ENCODE results near the gene NECTIN2. TPM values are rescaled to one million over a fixed set of nuclear protein-coding genes. Genes with fewer than 3 reads are reported as not detected.
"Not testable (repeated sequence)": the region's sequence is repeated elsewhere in the genome, so short reads cannot be mapped to it uniquely, and the experiment has no call there.

Gene NECTIN2
- total and polyA plus RNA-seq, 12 donors: 82.7 to 243 (median 129) TPM

DNA sequence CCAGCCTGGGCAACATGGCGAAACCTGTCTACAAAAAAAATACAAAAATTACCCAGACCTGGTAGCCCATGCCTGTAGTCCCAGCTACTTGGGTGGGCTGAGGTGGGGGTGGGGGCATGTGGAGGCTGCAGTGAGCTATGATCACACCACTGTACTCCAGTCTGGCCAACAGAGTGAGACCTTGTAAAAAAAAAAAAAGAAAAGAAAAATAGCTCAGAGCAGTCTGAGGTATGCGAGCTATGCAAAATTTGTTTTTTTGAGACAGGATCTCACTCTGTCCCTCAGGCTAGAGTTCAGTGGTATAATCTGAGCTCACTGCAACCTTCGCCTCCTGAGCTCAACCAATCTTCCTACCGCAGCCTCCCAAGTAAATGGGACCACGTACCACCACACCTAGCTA lies 37.8 kb downstream of the NECTIN2 start:
- Histone ChIP-seq H3K36me3 (replicated peaks in 1 of 2) (peaks cover 0 to 25% of the 10 kb centered on the region in 2 donors), H3K9me3 (replicated peaks in 1 of 3) (no peaks in the 10 kb centered on the region), H3K27ac (no peak overlapping the region), H3K27me3 (no peaks in the 10 kb centered on the region), H3K4me3 (no peak overlapping the region), H3K4me1 (replicated peaks in 1 of 2) (no peaks in the 10 kb centered on the region)
- DNase-seq: no peak
- TF ChIP-seq, protein P1, sequence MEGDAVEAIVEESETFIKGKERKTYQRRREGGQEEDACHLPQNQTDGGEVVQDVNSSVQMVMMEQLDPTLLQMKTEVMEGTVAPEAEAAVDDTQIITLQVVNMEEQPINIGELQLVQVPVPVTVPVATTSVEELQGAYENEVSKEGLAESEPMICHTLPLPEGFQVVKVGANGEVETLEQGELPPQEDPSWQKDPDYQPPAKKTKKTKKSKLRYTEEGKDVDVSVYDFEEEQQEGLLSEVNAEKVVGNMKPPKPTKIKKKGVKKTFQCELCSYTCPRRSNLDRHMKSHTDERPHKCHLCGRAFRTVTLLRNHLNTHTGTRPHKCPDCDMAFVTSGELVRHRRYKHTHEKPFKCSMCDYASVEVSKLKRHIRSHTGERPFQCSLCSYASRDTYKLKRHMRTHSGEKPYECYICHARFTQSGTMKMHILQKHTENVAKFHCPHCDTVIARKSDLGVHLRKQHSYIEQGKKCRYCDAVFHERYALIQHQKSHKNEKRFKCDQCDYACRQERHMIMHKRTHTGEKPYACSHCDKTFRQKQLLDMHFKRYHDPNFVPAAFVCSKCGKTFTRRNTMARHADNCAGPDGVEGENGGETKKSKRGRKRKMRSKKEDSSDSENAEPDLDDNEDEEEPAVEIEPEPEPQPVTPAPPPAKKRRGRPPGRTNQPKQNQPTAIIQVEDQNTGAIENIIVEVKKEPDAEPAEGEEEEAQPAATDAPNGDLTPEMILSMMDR (IDR thresholded peaks at IDR 0.05): no peak
- no peak for TF ChIP-seq POLR2A (IDR thresholded peaks at IDR 0.05)
- intact Hi-C loops (cut with DNase I): no loop called here
- WGBS, 4 donors: 70 to 93% (median 84%) methylated on average over 5 of the region's 5 CpGs

- DNase-seq: no peak
- peaks cover under 1 to 1% of the 10 kb centered on the region in 2 donors for H3K4me1 ChIP-seq (replicated peaks in 1 of 2)
- intact Hi-C loops (cut with DNase I): no loop called here
- WGBS, 4 donors: 92 to 94% (median 93%) methylated on average over 4 of the region's 4 CpGs
- H3K27me3 ChIP-seq: no peaks in the 10 kb centered on the region
- H3K9me3 ChIP-seq (replicated peaks in 1 of 3): no peaks in the 10 kb centered on the region
- no peak overlapping the region for H3K27ac ChIP-seq
- no peak overlapping the region for H3K4me3 ChIP-seq
- TF ChIP-seq POLR2A (IDR thresholded peaks at IDR 0.05): no peak
- TF ChIP-seq, protein P1 (IDR thresholded peaks at IDR 0.05): no peak
- H3K36me3 ChIP-seq (replicated peaks in 1 of 2): peaks cover 0 to 24% of the 10 kb centered on the region in 2 donors
Observed at GRCh38 chr19:44884566-44884965, 38.5 kb downstream of the NECTIN2 start.

GRCh38 chr19:44886141-44886540 lies 40.0 kb downstream of the NECTIN2 start:
- 82 to 88% (median 85%) methylated on average over 5 to 6 of the region's 6 CpGs for WGBS, 4 donors
- H3K9me3 ChIP-seq (replicated peaks in 1 of 3): no peaks in the 10 kb centered on the region
- DNase-seq: no peak
- no peak for TF ChIP-seq POLR2A (IDR thresholded peaks at IDR 0.05)
- TF ChIP-seq, protein P1 (IDR thresholded peaks at IDR 0.05): no peak
- H3K27me3 ChIP-seq: no peaks in the 10 kb centered on the region
- H3K36me3 ChIP-seq (replicated peaks in 1 of 2): peaks cover 0 to 24% of the 10 kb centered on the region in 2 donors
- intact Hi-C loops (cut with DNase I): no loop called here
- H3K4me1 ChIP-seq (replicated peaks in 1 of 2): peaks cover 7% of the 10 kb centered on the region in 2 donors
- no peak overlapping the region for H3K27ac ChIP-seq
- no peak overlapping the region for H3K4me3 ChIP-seq

DNA sequence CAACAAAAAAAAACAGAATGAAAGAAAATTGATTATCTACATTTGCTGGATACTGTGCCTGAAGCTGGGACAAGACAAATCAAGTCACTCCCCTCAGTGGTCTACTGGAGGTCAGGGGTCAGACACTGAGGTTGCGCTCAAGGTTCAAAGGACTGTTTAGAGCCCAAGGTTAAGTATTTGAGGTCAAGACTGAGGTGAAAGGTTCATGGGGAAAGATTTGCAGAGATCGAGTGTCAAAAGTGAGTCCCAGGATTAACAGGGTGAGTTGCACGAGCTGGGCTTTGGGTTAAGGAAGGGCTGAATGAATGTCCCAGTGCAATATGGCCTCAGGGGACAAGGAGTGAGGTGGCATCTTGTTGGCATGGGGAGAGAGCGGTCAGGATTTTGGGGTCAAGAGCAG lies 41.6 kb downstream of the NECTIN2 start:
- Histone ChIP-seq H3K4me1 (replicated peaks in 1 of 2) (peaks cover 16 to 18% of the 10 kb centered on the region in 2 donors), H3K36me3 (replicated peaks in 1 of 2) (peaks cover 0 to 24% of the 10 kb centered on the region in 2 donors), H3K4me3 (no peak overlapping the region), H3K9me3 (replicated peaks in 1 of 3) (no peaks in the 10 kb centered on the region), H3K27ac (no peak overlapping the region), H3K27me3 (no peaks in the 10 kb centered on the region)
- DNase-seq: no peak
- 82 to 84% (median 84%) methylated on average over 4 of the region's 4 CpGs for WGBS, 4 donors
- TF ChIP-seq POLR2A (IDR thresholded peaks at IDR 0.05): no peak
- TF ChIP-seq, protein P1 (IDR thresholded peaks at IDR 0.05): no peak
- intact Hi-C loops (cut with DNase I): no loop called here

DNA sequence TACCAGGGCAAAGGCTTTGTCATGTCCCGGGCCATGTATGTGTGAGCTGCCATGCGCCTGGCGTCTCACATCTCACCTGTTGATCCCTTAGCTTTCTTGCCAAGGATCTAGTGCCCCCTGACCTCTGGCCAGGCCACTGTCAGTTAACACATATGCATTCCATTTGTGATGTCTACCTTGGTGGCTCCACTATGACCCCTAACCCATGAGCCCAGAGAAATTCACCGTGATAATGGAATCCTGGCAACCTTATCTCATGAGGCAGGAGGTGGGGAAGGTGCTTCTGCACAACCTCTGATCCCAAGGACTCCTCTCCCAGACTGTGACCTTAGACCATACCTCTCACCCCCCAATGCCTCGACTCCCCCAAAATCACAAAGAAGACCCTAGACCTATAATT lies 42.2 kb downstream of the NECTIN2 start:
- Histone ChIP-seq H3K36me3 (replicated peaks in 1 of 2) (peaks cover 0 to 30% of the 10 kb centered on the region in 2 donors), H3K4me1 (replicated peaks in 1 of 2) (peaks cover 16 to 23% of the 10 kb centered on the region in 2 donors)
- H3K27ac ChIP-seq; DNase-seq; H3K9me3 ChIP-seq (replicated peaks in 1 of 3); intact Hi-C loops (cut with DNase I); H3K4me3 ChIP-seq; H3K27me3 ChIP-seq: not testable (repeated sequence)
- WGBS, 4 donors: 84 to 92% (median 88%) methylated on average over 4 to 5 of the region's 5 CpGs
